H1 (cell line): ENCODE data around the gene WDR91.

Source experiments
- CBX8 ChIP-seq: fragments of 300-800, 300-1000 bp; sonication (generic); IDR thresholded peaks from 2 replicates; pipeline ENCODE4 v1.7.1; 2016; ENCODE audit warnings: low read depth, low read length, borderline replicate concordance
- FOSL1 ChIP-seq: IDR thresholded peaks from 2 replicates; pipeline ENCODE4 v1.6.1; 2011; ENCODE audit warnings: mild to moderate bottlenecking, low read depth, low read length, moderate library complexity; ENCODE audit not compliant: insufficient read depth
- HDAC6 ChIP-seq: IDR thresholded peaks from one replicate; pipeline ENCODE4 v1.7.1; 2012; ENCODE audit warnings: low read depth, mild to moderate bottlenecking, inconsistent platforms, low read length, moderate library complexity
- MAX ChIP-seq: IDR thresholded peaks from 2 replicates; pipeline ENCODE4 v1.6.1; 2012; ENCODE audit warnings: inconsistent platforms
- NRF1 ChIP-seq: IDR thresholded peaks from 2 replicates; pipeline ENCODE4 v1.6.1; 2011; ENCODE audit warnings: mild to moderate bottlenecking, low read depth, low read length, improper control_type of control experiment
- POLR2A ChIP-seq, 2 experiments: IDR thresholded peaks; 1 replicate in 1 of 2; 2 replicates in 1 of 2; pipeline ENCODE4 v1.6.1; 2011; ENCODE audit warnings: low read depth in 2 of 2, low read length in 2 of 2, mild to moderate bottlenecking in 2 of 2; ENCODE audit errors: control extremely low read depth in 1 of 2
- POLR2AphosphoS5 ChIP-seq: IDR thresholded peaks from 2 replicates; pipeline ENCODE4 v1.6.1; 2011; ENCODE audit warnings: low read depth, low read length
- POU5F1 ChIP-seq: IDR thresholded peaks from 2 replicates; pipeline ENCODE4 v1.6.1; 2011; ENCODE audit warnings: low read depth, mild to moderate bottlenecking, low read length, moderate library complexity
- RNF2 ChIP-seq: fragments of 200-900, 300-1000 bp; sonication (generic); IDR thresholded peaks from 2 replicates; pipeline ENCODE4 v1.7.1; 2016; ENCODE audit warnings: borderline replicate concordance, low read depth, mild to moderate bottlenecking, antibody characterized with exemption, low read length; ENCODE audit not compliant: poor library complexity, severe bottlenecking; ENCODE audit errors: missing control alignments
- SP1 ChIP-seq: IDR thresholded peaks from 2 replicates; pipeline ENCODE4 v1.6.1; 2011; ENCODE audit warnings: low read depth, low read length
- SUZ12 ChIP-seq: fragments of 200-600 bp; sonication (generic); IDR thresholded peaks from 2 replicates; pipeline ENCODE4 v1.6.1; 2012; ENCODE audit warnings: mild to moderate bottlenecking, inconsistent platforms, low read length, moderate library complexity, mixed read lengths
- USF2 ChIP-seq: IDR thresholded peaks from 2 replicates; pipeline ENCODE4 v1.6.1; 2011; ENCODE audit warnings: low read length, improper control_type of control experiment
- TF ChIP-seq, protein P1 (sequence below), 3 experiments: IDR thresholded peaks; 1 replicate in 2 of 3; 2 replicates in 1 of 3; pipeline versions ENCODE4 v1.5.1 to v1.6.1; 2011; ENCODE audit warnings: low read length in 3 of 3, mild to moderate bottlenecking in 3 of 3, inconsistent platforms in 2 of 3, low read depth in 1 of 3, moderate library complexity in 1 of 3; ENCODE audit not compliant: insufficient read depth in 1 of 3; ENCODE audit errors: control extremely low read depth in 1 of 3
- TF ChIP-seq, protein P2 (sequence below): IDR thresholded peaks from 2 replicates; pipeline ENCODE4 v1.6.1; 2011; ENCODE audit warnings: low read depth, mild to moderate bottlenecking, low read length; ENCODE audit not compliant: insufficient read depth

DNA sequence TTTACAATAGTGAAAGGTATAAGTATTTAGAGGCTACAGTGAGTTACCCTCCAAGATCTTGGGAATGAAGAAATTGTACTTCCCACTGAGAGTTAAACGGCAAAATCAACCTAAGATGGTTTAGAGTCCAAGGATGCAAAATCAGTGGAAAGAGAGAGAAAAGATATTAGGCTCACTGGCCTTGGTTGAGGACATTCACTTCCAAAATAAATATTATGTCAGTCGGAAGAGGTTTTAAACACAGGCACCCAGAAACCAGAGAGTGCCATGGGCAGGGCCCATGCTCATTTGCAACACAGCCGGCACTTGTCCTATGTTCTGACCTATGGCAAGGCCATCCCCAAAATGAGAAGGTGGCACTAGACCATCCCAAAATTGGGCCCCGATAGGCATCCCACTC, 3.9 kb upstream of the WDR91 start:
- TF ChIP-seq, protein P1, sequence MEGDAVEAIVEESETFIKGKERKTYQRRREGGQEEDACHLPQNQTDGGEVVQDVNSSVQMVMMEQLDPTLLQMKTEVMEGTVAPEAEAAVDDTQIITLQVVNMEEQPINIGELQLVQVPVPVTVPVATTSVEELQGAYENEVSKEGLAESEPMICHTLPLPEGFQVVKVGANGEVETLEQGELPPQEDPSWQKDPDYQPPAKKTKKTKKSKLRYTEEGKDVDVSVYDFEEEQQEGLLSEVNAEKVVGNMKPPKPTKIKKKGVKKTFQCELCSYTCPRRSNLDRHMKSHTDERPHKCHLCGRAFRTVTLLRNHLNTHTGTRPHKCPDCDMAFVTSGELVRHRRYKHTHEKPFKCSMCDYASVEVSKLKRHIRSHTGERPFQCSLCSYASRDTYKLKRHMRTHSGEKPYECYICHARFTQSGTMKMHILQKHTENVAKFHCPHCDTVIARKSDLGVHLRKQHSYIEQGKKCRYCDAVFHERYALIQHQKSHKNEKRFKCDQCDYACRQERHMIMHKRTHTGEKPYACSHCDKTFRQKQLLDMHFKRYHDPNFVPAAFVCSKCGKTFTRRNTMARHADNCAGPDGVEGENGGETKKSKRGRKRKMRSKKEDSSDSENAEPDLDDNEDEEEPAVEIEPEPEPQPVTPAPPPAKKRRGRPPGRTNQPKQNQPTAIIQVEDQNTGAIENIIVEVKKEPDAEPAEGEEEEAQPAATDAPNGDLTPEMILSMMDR (IDR thresholded peaks at IDR 0.05; ENCODE audit: control extremely low read depth in 1 of 3, insufficient read depth in 1 of 3, low read depth in 1 of 3, low read length in 3 of 3), result no peak
- TF ChIP-seq POU5F1, result no peak
- TF ChIP-seq RNF2, result no peak
- no peak for TF ChIP-seq POLR2AphosphoS5
- no peak for TF ChIP-seq FOSL1
- no peak for TF ChIP-seq HDAC6
- no peak for TF ChIP-seq MAX
- TF ChIP-seq CBX8, result no peak
- TF ChIP-seq SUZ12, result no peak
- no peak for TF ChIP-seq POLR2A (IDR thresholded peaks at IDR 0.05; ENCODE audit: control extremely low read depth in 1 of 2, low read depth in 2 of 2, low read length in 2 of 2)
- TF ChIP-seq NRF1, result no peak
- TF ChIP-seq SP1, result no peak
- TF ChIP-seq, protein P2, sequence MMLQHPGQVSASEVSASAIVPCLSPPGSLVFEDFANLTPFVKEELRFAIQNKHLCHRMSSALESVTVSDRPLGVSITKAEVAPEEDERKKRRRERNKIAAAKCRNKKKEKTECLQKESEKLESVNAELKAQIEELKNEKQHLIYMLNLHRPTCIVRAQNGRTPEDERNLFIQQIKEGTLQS, result no peak
- TF ChIP-seq USF2, result no peak
